Adrenal gland (tissue), 12 donors: ENCODE measurements around the gene RPTOR. TPM values are rescaled to one million over a fixed set of nuclear protein-coding genes. Genes with fewer than 3 reads are reported as not detected.
"Not testable (repeated sequence)": the region's sequence is repeated elsewhere in the genome, so short reads cannot be mapped to it uniquely, and the experiment has no call there.

Source experiments
- DNase-seq, 7 donors: peaks; one replicate each; pipeline ENCODE4 v3.0.0-alpha.2; 2019 to 2020
- H3K27ac ChIP-seq, 5 donors: fragments of 200-600 bp; sonication (generic) in 4 of 5; 1 replicate in 3 of 5; 2 replicates in 2 of 5; pipeline versions ENCODE4 v1.5.1 to v1.8.0; 2016 to 2020; ENCODE audit warnings: mild to moderate bottlenecking in 1 of 5
- H3K27me3 ChIP-seq: fragments of 200-600 bp; 2 replicates; pipeline ENCODE4 v1.8.0; 2021
- H3K36me3 ChIP-seq, 2 donors: fragments of 200-600 bp; replicated peaks in 1 of 2; 1 replicate in 1 of 2; 2 replicates in 1 of 2; pipeline versions ENCODE4 v1.5.1 to v1.8.0; 2018 to 2022
- H3K4me1 ChIP-seq, 2 donors: fragments of 200-600 bp; replicated peaks in 1 of 2; 1 replicate in 1 of 2; 2 replicates in 1 of 2; pipeline versions ENCODE4 v1.5.1 to v1.8.0; 2018 to 2021
- H3K4me3 ChIP-seq, 4 donors: fragments of 200-600 bp; sonication (generic) in 3 of 4; one replicate each; pipeline ENCODE4 v1.5.1; 2016 to 2018
- H3K9me3 ChIP-seq, 3 donors: fragments of 200-600 bp; sonication (generic) in 1 of 3; replicated peaks in 1 of 3; 1 replicate in 2 of 3; 2 replicates in 1 of 3; pipeline versions ENCODE4 v1.5.1 to v1.8.0; 2016 to 2021
- POLR2A ChIP-seq, 2 donors: fragments of 450-650 bp; IDR thresholded peaks; one replicate each; pipeline ENCODE4 v1.6.1; 2017; ENCODE audit warnings: antibody characterized with exemption in 2 of 2, mild to moderate bottlenecking in 2 of 2, moderate library complexity in 1 of 2
- WGBS, 4 donors: extraction: QIAGEN DNeasy Blood & Tissue Kit in 2 of 4; methylation state at CpG; one replicate each; pipeline versions ENCODE4 v1.1.5 to v1.1.7; 2013 to 2017; 5-methylcytosine and 5-hydroxymethylcytosine counted together
- intact Hi-C, 2 donors: fragments of 100-400 bp; cut with DNase I; formaldehyde crosslinking; loops; one replicate each; pipeline versions ENCODE4 v1.14.1 to v1.15.0; 2022 to 2023
- polyA plus RNA-seq, 3 donors: library from polyadenylated mRNA; stranded (reverse); fragments of 200-250 nt in 2 of 3; fragments of 350-450 nt in 1 of 3; fragmentation: Illumina TruSeq in 1 of 3; extraction: RNeasy Lipid Tissue Mini Kit (QIAGEN cat#74804) in 1 of 3; gene quantifications; one replicate each; pipeline ENCODE4 v1.2.3, GENCODE V29; 2013 to 2014
- total RNA-seq, 9 donors: library from RNA; depleted of rRNA in 4 of 9; stranded (reverse); fragments of >200 nt in 4 of 9; fragments of 120-200 nt in 1 of 9; fragmentation: NEBNext Ultra II Directional in 1 of 9; extraction: Animal tissue kit (Norgen Biotek cat#: 25700) in 1 of 9; gene quantifications; one replicate each; pipeline versions ENCODE4 v1.1.0 to v1.2.4, GENCODE V29; 2013 to 2023
- TF ChIP-seq, protein P1 (sequence below), 6 experiments: fragments of 450-650 bp in 4 of 6; fragments of 200-600 bp in 2 of 6; sonication (generic) in 1 of 6; IDR thresholded peaks; 1 replicate in 5 of 6; 2 replicates in 1 of 6; pipeline versions ENCODE4 v1.5.1 to v1.8.0; 2016 to 2021; ENCODE audit warnings: antibody characterized with exemption in 6 of 6, mild to moderate bottlenecking in 2 of 6, moderate library complexity in 1 of 6
- donor health status: healthy with polysubstance abuse.
- donor health status: Bipolar disorder and iron deficiency.
- donor health status: DM: yes; HTN: yes; CAD: no.
- donor health status: DM: no; HTN: no; CAD: no.
- donor health status: DM: no; HTN: no; CAD: no.
- donor health status: DM: yes; HTN: yes; CAD: no.

RPTOR gene
- total and polyA plus RNA-seq, 12 donors = 9.7 to 53.3 (median 29.7) TPM

DNA sequence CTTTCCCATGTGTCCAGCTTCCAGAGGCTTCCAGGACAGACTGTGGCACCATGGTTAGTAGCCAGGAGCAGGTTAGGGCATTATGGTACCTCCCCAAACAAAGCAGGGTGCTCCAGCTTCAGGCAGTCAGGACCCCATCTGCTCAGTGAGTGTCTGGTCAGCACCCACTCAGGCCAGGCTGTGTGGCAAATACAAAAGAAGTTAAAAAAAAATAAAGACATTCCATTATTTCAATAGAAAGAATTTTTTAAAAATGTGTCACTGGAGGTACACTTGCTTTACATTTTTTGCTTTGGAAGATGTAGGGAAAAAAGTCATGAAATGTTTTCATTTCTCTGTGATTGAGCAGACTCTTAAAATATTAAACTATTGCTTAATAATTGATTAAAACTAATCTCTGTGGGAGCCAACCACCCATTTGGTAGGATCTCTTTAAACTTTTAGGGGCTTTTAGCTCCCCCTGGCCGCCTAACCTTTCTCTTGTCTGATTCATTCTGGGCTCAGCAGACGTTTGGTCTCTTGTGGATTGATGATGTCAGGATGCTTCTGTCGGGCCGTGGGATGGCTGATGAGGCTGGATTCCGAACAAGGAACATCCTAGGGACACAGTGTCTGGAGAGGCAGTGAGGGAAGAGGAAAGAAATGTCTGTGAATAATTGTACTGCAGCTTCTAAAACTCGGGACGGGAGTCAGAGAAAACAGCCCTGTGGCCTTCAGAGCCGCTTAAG lies 39.8 kb upstream of the RPTOR start:
- Histone ChIP-seq H3K9me3 (no peaks in the 10 kb centered on the region), H3K4me1 (no peaks in the 10 kb centered on the region), H3K27me3 (peaks cover 6% of the 10 kb centered on the region), H3K27ac (no peak overlapping the region), H3K4me3 (no peak overlapping the region), H3K36me3 (no peaks in the 10 kb centered on the region)
- no peak for DNase-seq
- 17 to 26% (median 24%) methylated on average over 8 of the region's 8 CpGs for WGBS, 4 donors
- TF ChIP-seq POLR2A (IDR thresholded peaks at IDR 0.05) = no peak
- TF ChIP-seq, protein P1, sequence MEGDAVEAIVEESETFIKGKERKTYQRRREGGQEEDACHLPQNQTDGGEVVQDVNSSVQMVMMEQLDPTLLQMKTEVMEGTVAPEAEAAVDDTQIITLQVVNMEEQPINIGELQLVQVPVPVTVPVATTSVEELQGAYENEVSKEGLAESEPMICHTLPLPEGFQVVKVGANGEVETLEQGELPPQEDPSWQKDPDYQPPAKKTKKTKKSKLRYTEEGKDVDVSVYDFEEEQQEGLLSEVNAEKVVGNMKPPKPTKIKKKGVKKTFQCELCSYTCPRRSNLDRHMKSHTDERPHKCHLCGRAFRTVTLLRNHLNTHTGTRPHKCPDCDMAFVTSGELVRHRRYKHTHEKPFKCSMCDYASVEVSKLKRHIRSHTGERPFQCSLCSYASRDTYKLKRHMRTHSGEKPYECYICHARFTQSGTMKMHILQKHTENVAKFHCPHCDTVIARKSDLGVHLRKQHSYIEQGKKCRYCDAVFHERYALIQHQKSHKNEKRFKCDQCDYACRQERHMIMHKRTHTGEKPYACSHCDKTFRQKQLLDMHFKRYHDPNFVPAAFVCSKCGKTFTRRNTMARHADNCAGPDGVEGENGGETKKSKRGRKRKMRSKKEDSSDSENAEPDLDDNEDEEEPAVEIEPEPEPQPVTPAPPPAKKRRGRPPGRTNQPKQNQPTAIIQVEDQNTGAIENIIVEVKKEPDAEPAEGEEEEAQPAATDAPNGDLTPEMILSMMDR (IDR thresholded peaks at IDR 0.05) = no peak
- intact Hi-C loops = no loop called here

DNA sequence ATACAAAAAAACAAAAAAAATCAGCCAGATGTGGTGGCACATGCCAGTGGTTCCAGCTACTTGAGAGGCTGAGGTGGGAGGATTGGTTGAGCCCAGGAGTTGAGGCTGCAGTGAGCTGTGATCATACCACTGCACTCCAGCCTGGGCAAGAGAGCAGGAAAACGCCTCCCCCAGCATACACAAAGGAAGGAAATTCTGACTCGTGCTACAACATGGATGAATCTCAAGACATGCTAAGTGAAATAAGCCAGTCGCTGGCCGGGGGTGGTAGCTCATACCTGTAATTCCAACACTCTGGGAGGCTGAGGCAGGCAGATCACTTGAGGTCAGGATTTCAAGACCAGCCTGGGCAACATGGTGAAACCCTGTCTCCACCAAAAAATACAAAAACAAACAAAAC lies 37.5 kb upstream of the RPTOR start:
- H3K27ac ChIP-seq, DNase-seq, H3K36me3 ChIP-seq, H3K27me3 ChIP-seq, intact Hi-C loops, H3K4me3 ChIP-seq, H3K9me3 ChIP-seq, H3K4me1 ChIP-seq: not testable (repeated sequence)
- WGBS, 4 donors = 45 to 57% (median 53%) methylated on average over 4 of the region's 4 CpGs

DNA sequence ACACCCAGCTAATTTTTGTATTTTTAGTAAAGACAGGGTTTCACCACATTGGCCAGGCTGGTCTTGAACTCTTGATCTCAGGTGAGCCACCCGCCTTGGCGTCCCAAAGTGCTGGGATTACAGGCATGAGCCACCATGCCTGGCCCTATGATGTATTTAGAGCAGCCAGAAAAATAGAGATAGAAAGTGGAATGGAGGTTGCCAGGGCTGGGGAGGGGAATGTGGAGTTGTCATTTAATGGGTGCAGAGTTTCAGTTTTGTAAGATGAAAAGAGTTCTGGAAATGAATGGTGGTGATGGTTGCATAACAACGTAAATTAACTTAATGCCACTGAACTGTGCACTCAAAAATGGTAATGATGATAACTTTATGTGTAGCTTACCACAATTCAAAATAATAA lies 36.7 kb upstream of the RPTOR start:
- Histone ChIP-seq H3K36me3 (no peaks in the 10 kb centered on the region), H3K4me1 (peaks cover 4 to 8% of the 10 kb centered on the region in 2 donors), H3K27me3 (peaks cover 6% of the 10 kb centered on the region), H3K27ac (no peak overlapping the region), H3K4me3 (no peak overlapping the region), H3K9me3 (no peaks in the 10 kb centered on the region)
- 87 to 96% (median 94%) methylated on average over 3 of the region's 3 CpGs for WGBS, 4 donors
- intact Hi-C loops = no loop called here
- TF ChIP-seq, protein P1 (IDR thresholded peaks at IDR 0.05) = no peak
- DNase-seq = no peak

DNA sequence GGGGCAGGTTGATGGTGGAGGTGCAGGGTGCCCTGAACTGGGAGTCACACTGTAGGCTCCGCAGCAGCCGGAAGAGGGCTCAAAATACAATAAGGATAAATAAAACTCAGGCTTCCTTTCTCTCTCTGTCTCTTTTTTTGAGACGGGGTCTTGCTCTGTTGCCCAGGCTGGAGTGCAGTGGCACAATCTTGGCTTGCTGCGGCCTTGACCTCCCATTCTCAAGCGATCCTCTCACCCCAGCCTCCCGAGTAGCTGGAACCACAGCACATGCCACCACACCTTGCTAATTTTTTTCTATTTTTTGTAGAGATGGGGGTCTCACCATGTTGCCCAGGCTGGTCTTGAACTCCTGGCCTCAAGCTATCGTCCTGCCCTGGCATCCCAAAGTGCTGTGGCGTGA lies 35.3 kb upstream of the RPTOR start:
- DNase-seq = no peak
- Histone ChIP-seq H3K9me3 (no peaks in the 10 kb centered on the region), H3K36me3 (no peaks in the 10 kb centered on the region), H3K27me3 (peaks cover 6% of the 10 kb centered on the region), H3K4me1 (peaks cover 14 to 17% of the 10 kb centered on the region in 2 donors), H3K4me3 (no peak overlapping the region), H3K27ac (no peak overlapping the region)
- WGBS, 4 donors = 69 to 88% (median 77%) methylated on average over 8 of the region's 8 CpGs
- TF ChIP-seq, protein P1 (IDR thresholded peaks at IDR 0.05) = no peak
- no peak for TF ChIP-seq POLR2A (IDR thresholded peaks at IDR 0.05)
- intact Hi-C loops = no loop called here

DNA sequence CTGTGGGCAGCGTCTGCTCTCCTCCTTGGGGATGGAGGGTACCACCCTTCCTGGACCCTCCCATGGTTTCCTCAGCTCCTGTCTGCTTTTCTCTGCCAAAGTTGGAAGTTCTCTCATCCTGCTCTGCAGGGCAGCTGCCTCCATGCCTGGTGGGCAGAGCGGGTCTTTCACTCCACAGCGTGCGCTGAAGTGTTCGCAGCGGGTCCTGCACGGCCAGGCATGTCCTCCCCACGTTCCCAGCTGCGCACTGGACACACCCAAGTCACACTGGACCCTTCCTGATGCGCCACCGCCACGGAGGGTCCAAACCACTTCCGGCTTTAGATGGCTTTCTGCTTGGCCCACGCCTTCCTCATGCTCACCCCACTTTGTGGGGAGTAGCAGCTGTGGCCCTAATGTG lies 34.5 kb upstream of the RPTOR start:
- Histone ChIP-seq H3K27ac (no peak overlapping the region), H3K27me3 (peaks cover 6% of the 10 kb centered on the region), H3K9me3 (no peaks in the 10 kb centered on the region), H3K4me3 (no peak overlapping the region), H3K4me1 (peaks cover 14 to 17% of the 10 kb centered on the region in 2 donors), H3K36me3 (no peaks in the 10 kb centered on the region)
- TF ChIP-seq, protein P1 (IDR thresholded peaks at IDR 0.05) = no peak
- no peak for TF ChIP-seq POLR2A (IDR thresholded peaks at IDR 0.05)
- 84 to 91% (median 87%) methylated on average over 13 to 14 of the region's 14 CpGs for WGBS, 4 donors
- DNase-seq = no peak
- intact Hi-C loops = no loop called here
